Measurements from ENCODE around the gene AHRR. TPM values are rescaled to one million over a fixed set of nuclear protein-coding genes. Genes with fewer than 3 reads are reported as not detected.
A peak's percentile ranks its signal among the peaks of the same experiment; 100 is the strongest.

The AHRR gene
- total and polyA plus RNA-seq, 2 donors (not counting 1 experiment from before 2014, with no cell fraction given): 11.3 to 26.4 TPM

DNA sequence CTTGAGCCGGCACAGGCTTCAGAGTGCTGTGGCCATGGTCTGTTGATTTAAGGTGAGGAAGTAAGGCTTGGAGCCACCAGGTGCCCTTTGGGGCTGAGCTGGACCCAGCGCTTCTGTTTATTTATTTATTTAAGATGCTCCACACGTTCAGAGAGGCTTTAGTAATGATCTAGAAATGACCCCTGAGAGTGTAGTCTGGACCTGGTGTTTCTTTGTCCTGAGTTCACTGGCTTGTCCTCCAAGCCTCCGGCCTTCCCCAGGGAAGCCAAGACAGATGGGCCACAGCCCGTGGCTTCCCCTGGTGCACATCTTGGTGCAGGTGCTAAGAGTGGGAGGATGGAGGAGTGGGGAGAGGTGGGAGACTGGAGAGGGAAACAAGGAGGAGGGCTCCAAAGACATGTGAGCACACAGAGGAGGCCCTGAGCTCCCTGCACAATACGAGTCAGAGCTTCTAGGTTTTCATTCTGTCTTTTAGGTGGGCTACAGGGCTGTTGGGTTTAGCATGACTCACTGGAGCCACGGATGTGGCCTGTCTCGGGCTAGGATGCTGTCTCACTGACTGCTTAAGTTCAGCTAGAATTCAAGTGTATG lies 56.9 kb downstream of the AHRR start:
- Histone ChIP-seq H3K36me3 (ENCODE audit: control insufficient read depth, insufficient read depth, low read length) (peaks cover 16% of the 10 kb centered on the region), H3K79me2 (ENCODE audit: control insufficient read depth, insufficient read depth, low read length) (peaks cover 31% of the 10 kb centered on the region), H3K4me1 (ENCODE audit: control insufficient read depth, extremely low read depth, insufficient read depth, low read length) (peaks cover 25% of the 10 kb centered on the region), H3K4me3 (replicated peaks in 1 of 4; ENCODE audit: control extremely low read depth in 1 of 4, insufficient read depth in 1 of 4, low read depth in 3 of 4, low read length in 4 of 4) (no peak overlapping the region), H3K9ac (ENCODE audit: insufficient read depth, low read length) (no peak overlapping the region), H3K4me2 (ENCODE audit: extremely low read depth, insufficient read depth, low read length) (no peak overlapping the region), H3K9me3 (ENCODE audit: control insufficient read depth, insufficient read depth, low read depth, low read length) (no peaks in the 10 kb centered on the region), H3K27ac (ENCODE audit: insufficient read depth, low read length) (peak overlapping the region; percentile 88), H4K20me1 (ENCODE audit: control insufficient read depth, extremely low read depth, insufficient read depth, low read length) (no peaks in the 10 kb centered on the region), H2AFZ (ENCODE audit: low read length) (no peak overlapping the region), H3K27me3 (ENCODE audit: control insufficient read depth, insufficient read depth, low read length) (no peaks in the 10 kb centered on the region)
- peak in 1 of 2 donors; percentile 80 for DNase-seq (ENCODE audit: low read depth in 2 of 2)
- TF ChIP-seq CTCF (conservative IDR thresholded peaks at IDR 0.05 in 1 of 2, IDR thresholded peaks at IDR 0.05 in 1 of 2; ENCODE audit: low read depth in 1 of 2, low read length in 2 of 2) (no peak), EZH2 (IDR thresholded peaks at IDR 0.05; ENCODE audit: low read length, missing control alignments) (no peak)

DNA sequence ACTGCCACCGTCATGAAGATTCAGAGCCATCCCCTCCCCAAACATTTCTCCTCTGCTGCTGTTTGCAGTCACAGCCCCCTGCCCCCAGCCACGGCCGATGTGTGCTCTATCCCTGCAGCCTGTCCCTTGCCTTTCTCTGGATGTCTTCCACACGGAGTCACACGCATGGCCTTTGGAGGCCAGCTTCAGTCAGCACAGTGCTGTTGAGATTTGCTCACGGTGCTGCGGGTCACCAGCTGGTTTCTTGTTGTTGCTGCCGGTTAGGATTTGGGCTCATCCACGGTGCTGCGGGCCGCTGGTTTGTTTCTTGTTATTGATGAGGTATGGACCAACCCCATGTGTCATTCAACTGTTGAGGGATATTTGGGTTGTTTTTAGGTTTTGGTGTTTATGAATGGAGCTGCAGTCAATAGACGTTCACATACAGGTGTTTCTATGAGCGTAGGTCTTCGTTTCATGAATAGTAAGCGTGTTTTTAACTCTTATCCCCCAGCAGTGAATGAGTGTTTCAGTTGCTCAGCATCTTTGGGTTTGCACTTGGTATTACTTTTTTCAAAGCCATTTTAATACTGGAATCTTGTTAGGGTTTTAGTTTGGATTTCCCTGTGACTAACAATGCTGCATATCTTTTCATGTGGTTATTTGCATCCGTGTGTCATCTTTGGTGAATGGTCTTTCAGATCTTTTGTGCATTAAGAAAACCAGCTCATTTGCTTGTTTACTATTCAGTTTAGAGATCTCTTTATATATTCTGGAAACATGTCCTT lies 57.6 kb downstream of the AHRR start:
- H3K36me3 ChIP-seq (ENCODE audit: control insufficient read depth, insufficient read depth, low read length): peaks cover 16% of the 10 kb centered on the region
- H3K27ac ChIP-seq (ENCODE audit: insufficient read depth, low read length): peak overlapping the region; percentile 88
- no peaks in the 10 kb centered on the region for H3K9me3 ChIP-seq (ENCODE audit: control insufficient read depth, insufficient read depth, low read depth, low read length)
- H3K4me3 ChIP-seq (replicated peaks in 1 of 4; ENCODE audit: control extremely low read depth in 1 of 4, insufficient read depth in 1 of 4, low read depth in 3 of 4, low read length in 4 of 4): peak overlapping the region in 1 of 4 experiments; percentile 5
- no peak overlapping the region for H2AFZ ChIP-seq (ENCODE audit: low read length)
- peak in 1 of 2 donors; percentile 80 for DNase-seq (ENCODE audit: low read depth in 2 of 2)
- peaks cover 31% of the 10 kb centered on the region for H3K79me2 ChIP-seq (ENCODE audit: control insufficient read depth, insufficient read depth, low read length)
- no peaks in the 10 kb centered on the region for H4K20me1 ChIP-seq (ENCODE audit: control insufficient read depth, extremely low read depth, insufficient read depth, low read length)
- no peak overlapping the region for H3K9ac ChIP-seq (ENCODE audit: insufficient read depth, low read length)
- peak overlapping the region; percentile 45 for H3K4me2 ChIP-seq (ENCODE audit: extremely low read depth, insufficient read depth, low read length)
- H3K27me3 ChIP-seq (ENCODE audit: control insufficient read depth, insufficient read depth, low read length): no peaks in the 10 kb centered on the region
- peaks cover 20% of the 10 kb centered on the region for H3K4me1 ChIP-seq (ENCODE audit: control insufficient read depth, extremely low read depth, insufficient read depth, low read length)
- TF ChIP-seq CTCF (conservative IDR thresholded peaks at IDR 0.05 in 1 of 2, IDR thresholded peaks at IDR 0.05 in 1 of 2; ENCODE audit: low read depth in 1 of 2, low read length in 2 of 2): no peak
- TF ChIP-seq EZH2 (IDR thresholded peaks at IDR 0.05; ENCODE audit: low read length, missing control alignments): no peak

GRCh38 chr5:380701-381309 lies 59.3 kb downstream of the AHRR start:
- DNase-seq (ENCODE audit: low read depth in 2 of 2): no peak
- no peak overlapping the region for H2AFZ ChIP-seq (ENCODE audit: low read length)
- H3K9me3 ChIP-seq (ENCODE audit: control insufficient read depth, insufficient read depth, low read depth, low read length): no peaks in the 10 kb centered on the region
- TF ChIP-seq EZH2 (IDR thresholded peaks at IDR 0.05; ENCODE audit: low read length, missing control alignments) (no peak), CTCF (conservative IDR thresholded peaks at IDR 0.05 in 1 of 2, IDR thresholded peaks at IDR 0.05 in 1 of 2; ENCODE audit: low read depth in 1 of 2, low read length in 2 of 2) (no peak)
- H3K27me3 ChIP-seq (ENCODE audit: control insufficient read depth, insufficient read depth, low read length): no peaks in the 10 kb centered on the region
- H4K20me1 ChIP-seq (ENCODE audit: control insufficient read depth, extremely low read depth, insufficient read depth, low read length): no peaks in the 10 kb centered on the region
- H3K4me1 ChIP-seq (ENCODE audit: control insufficient read depth, extremely low read depth, insufficient read depth, low read length): peaks cover 16% of the 10 kb centered on the region
- H3K4me3 ChIP-seq (replicated peaks in 1 of 4; ENCODE audit: control extremely low read depth in 1 of 4, insufficient read depth in 1 of 4, low read depth in 3 of 4, low read length in 4 of 4): no peak overlapping the region
- H3K9ac ChIP-seq (ENCODE audit: insufficient read depth, low read length): no peak overlapping the region
- no peak overlapping the region for H3K4me2 ChIP-seq (ENCODE audit: extremely low read depth, insufficient read depth, low read length)
- H3K79me2 ChIP-seq (ENCODE audit: control insufficient read depth, insufficient read depth, low read length): peaks cover 15% of the 10 kb centered on the region
- H3K27ac ChIP-seq (ENCODE audit: insufficient read depth, low read length): peak overlapping the region; percentile 46
- H3K36me3 ChIP-seq (ENCODE audit: control insufficient read depth, insufficient read depth, low read length): peaks cover 13% of the 10 kb centered on the region

Measured in fibroblast of lung (primary cell).